HG03571 (cell line): ENCODE data around the gene MLEC.
"Not testable (repeated sequence)": the region's sequence is repeated elsewhere in the genome, so short reads cannot be mapped to it uniquely, and the experiment has no call there.

Experiments used
- ATAC-seq: cut with Tn5 transposase; IDR thresholded peaks from one replicate; pipeline ENCODE4 v1.9.1; 2021; ENCODE audit not compliant: unreplicated experiment

The MLEC gene

GRCh38 chr12:120661432-120661831 lies 25.5 kb upstream of the MLEC start:
- no peak for ATAC-seq

- peak; percentile 67 for ATAC-seq
These were observed 24.1 kb upstream of the MLEC start for GRCh38 chr12:120662879-120663278.

DNA sequence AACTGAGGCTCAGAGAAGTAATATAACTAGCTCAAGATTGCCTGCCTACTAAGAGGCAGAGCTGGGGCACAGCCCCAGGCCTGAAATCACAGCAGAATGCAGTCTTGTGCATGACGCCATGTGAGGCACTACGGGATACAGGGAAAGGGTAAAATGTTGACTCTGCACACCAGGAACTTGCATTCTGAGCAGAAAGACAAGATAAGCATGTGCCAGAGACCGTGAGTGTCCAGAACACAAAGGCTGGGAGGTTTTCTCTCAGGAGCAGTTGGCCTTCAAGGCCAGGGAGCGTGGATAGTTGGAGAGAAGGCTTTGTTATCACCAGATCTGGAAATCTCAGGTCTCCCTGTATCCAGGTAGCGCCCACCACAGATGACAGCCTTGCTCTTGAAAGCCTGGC lies 23.2 kb upstream of the MLEC start:
- no peak for ATAC-seq

DNA sequence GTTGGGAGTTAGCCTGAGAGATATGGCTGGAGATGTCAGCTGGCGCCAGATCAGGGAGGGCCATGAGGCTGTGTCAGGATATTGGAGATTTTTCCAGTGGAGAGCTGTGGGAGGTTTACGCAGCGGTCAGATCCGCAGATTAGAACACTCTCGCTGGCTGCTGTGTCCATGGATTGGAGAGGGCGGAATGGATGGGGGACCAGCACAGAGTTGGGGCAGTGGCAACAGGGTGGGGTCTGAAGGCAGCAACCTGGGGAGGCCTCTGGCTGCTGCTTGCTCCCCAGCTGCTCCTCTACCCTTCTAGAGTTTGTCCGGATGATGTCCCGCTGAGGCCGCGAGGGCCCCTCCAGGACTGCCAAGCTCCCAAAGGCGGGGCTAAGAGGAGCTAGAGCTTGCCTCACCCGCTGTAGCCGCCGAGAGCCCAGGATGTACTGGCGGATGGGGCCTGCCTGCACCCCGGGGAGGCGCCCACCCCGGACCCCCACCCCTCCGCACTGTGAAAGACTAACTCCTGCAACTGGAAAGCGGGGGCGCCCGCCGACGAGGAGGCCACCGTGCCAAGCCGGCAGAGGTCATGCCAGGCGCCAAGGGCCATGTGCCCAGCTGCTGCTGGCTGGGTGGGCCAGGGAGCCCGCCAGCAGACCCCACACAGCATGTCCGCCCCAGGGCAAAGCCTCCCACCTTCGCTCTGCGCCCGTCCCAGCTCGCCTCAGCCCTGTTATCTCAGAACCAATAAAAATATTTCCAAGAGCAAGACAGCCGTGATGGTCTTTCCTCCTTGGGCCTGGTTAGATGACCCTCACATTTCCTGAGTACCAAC lies 20.2 kb upstream of the MLEC start:
- ATAC-seq = no peak

- no peak for ATAC-seq
These were observed 18.7 kb upstream of the MLEC start for GRCh38 chr12:120668091-120668867.

DNA sequence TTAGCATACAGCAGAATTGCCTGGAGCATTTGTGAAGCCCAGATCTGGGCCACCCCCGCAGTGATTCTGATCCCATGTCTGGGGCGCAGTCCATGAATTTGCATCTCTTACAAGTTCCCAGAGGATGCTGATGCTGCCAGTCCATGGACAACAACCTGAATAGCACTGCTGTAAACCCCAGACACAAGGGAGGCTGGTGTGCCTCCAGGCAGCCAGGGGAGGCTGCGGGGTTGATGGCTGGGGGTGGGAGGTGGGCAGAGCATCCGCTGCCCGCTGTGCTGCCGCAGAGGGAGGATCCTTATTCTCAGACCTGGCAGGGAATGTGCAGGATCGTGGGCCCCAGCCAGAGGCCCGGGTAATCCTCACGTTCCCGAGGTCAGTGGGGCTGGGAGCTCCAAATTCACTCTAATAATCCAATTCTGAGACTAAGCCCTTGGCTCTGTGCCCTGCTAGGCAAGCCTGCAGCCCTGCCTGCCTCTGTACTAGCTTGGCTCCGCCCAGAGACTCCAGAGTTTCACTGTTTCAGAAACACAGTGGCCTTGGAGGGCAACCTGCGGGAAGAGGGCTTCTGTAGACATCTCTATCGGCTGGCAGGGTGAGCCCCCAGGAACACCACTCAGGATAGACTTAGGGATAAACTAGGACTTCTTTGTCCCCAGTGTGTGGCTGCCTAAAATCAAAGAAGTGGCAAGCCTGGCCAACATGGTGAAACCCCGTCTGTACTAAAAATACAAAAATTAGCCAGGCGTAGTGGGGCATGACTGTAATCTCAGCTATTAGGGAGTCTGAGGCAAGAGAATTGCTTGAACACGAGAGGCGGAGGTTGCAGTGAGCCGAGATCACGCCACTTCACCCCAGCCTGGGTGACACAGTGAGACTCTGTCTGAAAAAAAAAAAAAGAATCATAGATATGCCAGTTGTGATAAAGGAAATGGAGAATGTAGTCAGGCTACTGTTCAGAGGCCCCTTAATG lies 17.8 kb upstream of the MLEC start:
- ATAC-seq = peak; percentile 67

DNA sequence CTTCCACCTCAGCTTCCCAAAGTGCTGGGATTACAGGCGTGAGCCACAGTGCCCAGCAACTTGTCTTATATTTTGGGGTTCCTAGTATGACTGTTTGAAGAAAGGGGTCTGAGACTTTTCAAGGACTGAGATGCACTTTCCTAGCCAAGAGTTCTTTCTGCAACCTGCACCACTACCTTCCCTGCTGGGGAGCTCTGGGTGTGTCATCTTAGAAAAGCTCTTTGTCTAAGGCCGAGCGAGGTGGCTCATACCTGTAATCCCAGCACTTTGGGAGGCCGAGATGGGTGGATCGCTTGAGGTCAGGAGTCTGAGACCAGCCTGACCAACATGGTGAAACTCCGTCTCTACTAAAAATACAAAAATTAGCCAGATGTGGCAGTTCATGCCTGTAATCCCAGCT lies 16.7 kb upstream of the MLEC start:
- not testable (repeated sequence) for ATAC-seq

DNA sequence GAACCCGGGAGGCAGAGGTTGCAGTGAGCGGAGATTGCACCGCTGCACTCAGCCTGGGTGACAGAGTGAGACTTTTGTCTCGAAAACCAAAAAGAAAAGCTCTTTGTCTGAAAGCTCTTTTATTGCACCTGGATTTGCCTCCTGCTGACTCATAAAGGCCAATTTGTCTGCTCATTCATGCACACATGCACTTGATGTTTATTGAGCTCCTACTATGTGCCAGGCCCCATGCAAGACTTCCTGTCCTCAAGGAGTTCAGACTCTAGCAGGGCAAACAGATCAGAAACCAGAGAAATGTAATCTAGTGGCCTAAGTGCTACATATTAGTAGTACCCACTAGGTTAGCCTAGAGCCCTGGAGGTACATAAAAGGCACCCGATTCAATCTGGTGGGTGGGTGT lies 16.3 kb upstream of the MLEC start:
- no peak for ATAC-seq

DNA sequence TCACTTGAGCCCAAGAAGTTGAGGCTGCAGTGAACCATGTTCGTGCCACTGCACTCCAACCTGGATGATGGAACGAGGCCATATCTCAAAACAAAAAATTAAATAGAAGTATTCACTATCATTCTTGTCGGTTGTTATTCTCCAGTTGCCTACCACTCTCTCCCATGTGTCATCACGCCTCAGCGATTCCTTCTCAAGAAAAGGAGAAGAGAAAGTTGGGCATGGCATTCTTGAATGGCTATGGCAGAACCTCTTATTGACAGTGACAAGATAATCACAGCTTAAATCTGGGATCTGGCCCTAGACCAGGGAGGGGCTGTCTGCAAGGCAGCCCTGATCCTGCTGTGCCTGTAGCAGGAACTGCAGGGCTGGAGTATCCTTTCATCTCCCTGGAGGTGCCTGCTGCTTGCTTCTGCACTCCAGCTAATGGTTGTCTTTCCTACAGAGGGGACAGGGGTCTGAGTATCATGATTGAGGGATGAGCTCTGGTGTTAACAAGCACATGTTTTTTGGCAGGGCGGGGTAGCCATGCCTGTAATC lies 12.8 kb upstream of the MLEC start:
- ATAC-seq = no peak

DNA sequence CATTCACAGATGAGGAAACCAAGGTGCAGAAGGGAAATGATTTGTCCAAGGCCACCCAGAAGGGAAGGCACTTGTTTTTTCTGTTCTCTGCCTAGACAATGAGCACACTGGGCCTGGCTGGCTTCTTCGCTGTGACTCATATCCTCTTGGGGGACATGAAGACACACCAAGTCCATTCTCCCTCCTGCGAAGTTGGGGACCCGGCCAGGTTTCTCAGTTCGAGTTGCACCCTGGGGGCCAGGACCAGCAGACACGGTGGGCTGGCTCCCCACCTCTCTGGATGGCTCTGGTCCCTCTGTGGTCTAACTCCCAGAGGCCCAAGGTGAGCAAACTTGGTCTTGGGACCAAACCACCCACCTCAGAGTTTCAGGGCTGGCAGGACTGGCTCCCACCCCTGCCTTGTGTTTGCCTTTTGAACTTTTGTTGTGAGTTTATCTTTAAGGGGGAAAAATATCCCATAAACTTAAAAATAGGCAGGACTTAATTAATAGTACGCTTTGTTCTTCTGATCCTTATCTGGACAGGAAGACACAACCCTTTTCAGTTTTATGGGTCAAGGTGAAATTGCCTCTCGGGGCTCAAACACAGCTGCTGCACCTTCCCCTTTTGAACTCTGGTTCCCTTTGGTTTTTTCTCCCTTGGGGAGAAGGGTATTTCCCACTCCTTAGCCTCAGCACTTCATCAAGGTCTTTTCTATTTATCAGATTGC lies 9.0 kb upstream of the MLEC start:
- ATAC-seq = peak; percentile 59

DNA sequence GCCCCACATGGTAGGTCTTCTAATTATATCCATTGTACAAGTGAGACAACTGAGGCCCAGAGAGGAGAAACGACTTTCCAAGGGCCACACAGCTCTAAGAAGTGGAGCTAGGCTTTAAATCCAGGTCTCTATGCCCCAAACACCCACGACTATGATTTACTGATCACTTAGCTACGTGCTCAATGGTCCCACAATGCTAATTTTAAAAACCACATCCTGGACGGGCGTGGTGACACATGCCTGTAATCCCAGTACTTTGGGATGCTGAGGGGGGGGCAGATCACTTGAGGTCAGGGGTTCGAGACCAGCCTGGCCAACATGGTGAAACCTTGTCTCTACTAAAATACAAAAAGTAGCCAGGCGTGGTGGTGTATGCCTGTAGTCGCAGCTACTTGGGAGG lies 8.4 kb upstream of the MLEC start:
- ATAC-seq = no peak

DNA sequence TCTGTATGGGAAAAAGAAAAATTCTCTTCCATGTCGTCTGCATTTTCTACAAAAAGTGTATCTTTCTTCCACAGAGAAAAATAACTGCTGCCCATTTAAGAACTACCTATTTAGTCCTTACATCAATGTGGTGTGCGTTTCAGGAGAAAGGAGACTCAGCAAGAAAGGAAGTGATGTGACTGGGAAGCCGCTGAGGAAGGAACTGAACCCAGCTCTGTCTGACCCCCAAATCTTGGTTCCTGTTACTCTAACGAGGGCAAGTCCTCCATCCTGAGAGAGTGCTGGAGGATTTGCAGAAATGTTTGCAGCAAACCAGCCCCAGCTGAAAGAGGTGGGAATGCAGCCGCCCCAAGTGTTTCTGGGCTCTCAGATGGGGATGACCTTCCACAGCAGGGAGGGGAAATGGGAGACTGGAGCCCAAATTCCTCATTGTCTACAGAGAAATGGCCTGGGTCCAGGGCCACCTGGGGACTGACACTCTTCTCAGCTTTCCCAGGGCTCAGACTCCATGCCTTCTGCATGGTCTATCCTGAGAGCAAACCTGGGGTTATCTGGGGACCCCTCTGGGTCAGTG lies 6.7 kb upstream of the MLEC start:
- no peak for ATAC-seq

- no peak for ATAC-seq
These were observed 2.4 kb upstream of the MLEC start for GRCh38 chr12:120684523-120684932.

DNA sequence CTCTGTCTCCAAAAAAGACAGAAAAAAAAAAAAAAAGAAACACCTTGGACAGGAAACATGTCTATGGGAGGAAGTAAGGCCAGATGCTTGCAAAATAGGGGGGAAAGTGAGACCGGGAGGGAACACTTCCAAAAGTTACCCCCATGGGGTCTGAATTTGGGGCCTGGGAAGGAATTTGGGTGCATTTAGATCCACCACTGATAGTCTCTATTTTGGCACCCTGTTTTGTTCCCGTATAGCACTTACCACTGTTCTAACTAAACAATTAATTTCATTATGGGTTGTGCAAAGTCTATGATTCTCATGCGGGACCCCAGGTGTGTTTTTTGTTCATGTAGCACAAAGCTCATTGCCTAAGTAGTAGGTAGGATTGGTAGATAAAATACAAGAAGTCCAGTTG lies 1.4 kb upstream of the MLEC start:
- no peak for ATAC-seq

GRCh38 chr12:120686151-120686689 lies 729 bp upstream of the MLEC start:
- ATAC-seq = peak; percentile 62

- no peak for ATAC-seq
These were observed 785 bp downstream of the MLEC start for GRCh38 chr12:120687578-120688289.

- ATAC-seq = no peak
These were observed 1.6 kb downstream of the MLEC start for GRCh38 chr12:120688527-120689071.

GRCh38 chr12:120689397-120690082 lies 2.6 kb downstream of the MLEC start:
- ATAC-seq = no peak
